Activated naive CD8-positive, alpha-beta T cell treated with anti-CD3 and anti-CD28 coated beads, Interleukin-2, amount 10 ng/mL, durations not matched to agents 7 days and 5 days (primary cell): ENCODE results near the gene DUS4L. TPM values are rescaled to one million over a fixed set of nuclear protein-coding genes. Genes with fewer than 3 reads are reported as not detected.
A peak's percentile ranks its signal among the peaks of the same experiment; 100 is the strongest.

ENCODE experiments used
- ATAC-seq: fragments of 150-1000 bp; cut with Tn5 transposase; one replicate; pipeline ENCODE4 v1.10.0; 2021; ENCODE audit warnings: low read depth, moderate library complexity
- POLR2A ChIA-PET: fragments of 350-600 bp; sonication (Branson Sonifier 250); formaldehyde crosslinking; loops from one replicate; lab custom pipeline; 2021; ENCODE audit warnings: antibody characterized with exemption; lab: Charles Lee
- DNase-seq: peaks from one replicate; pipeline ENCODE4 v3.0.0; 2021
- H3K27ac Mint-ChIP-seq: one replicate; pipeline ENCODE4 v1.8.0; 2022; ENCODE audit warnings: mild to moderate bottlenecking, mixed read lengths
- H3K27me3 Mint-ChIP-seq: one replicate; pipeline ENCODE4 v1.8.0; 2022; ENCODE audit warnings: mild to moderate bottlenecking, moderate library complexity, mixed read lengths
- H3K36me3 Mint-ChIP-seq: one replicate; pipeline ENCODE4 v1.8.0; 2021; ENCODE audit warnings: mild to moderate bottlenecking, mixed read lengths
- H3K4me1 Mint-ChIP-seq: one replicate; pipeline ENCODE4 v1.8.0; 2021; ENCODE audit warnings: mixed read lengths
- H3K4me3 Mint-ChIP-seq: one replicate; pipeline ENCODE4 v1.8.0; 2022; ENCODE audit warnings: mild to moderate bottlenecking, moderate library complexity, mixed read lengths
- H3K9me3 Mint-ChIP-seq: one replicate; pipeline ENCODE4 v1.8.0; 2021; ENCODE audit warnings: mixed read lengths
- total RNA-seq, 2 experiments: library from RNA; stranded (reverse); gene quantifications; one replicate each; pipeline ENCODE4 v1.2.3, GENCODE V29; 2021

DUS4L gene
- total RNA-seq, 2 experiments from 2014 or later, result 10.1 to 11.8 TPM

GRCh38 chr7:107610323-107610722, 46.6 kb downstream of the DUS4L start:
- H3K9me3 Mint-ChIP-seq, result no peaks in the 10 kb centered on the region
- no peaks in the 10 kb centered on the region for H3K27me3 Mint-ChIP-seq
- peaks cover 13% of the 10 kb centered on the region for H3K4me1 Mint-ChIP-seq
- H3K36me3 Mint-ChIP-seq, result peaks cover 26% of the 10 kb centered on the region
- POLR2A ChIA-PET, result no interaction called here
- H3K27ac Mint-ChIP-seq, result no peak overlapping the region
- ATAC-seq, result no peak
- H3K4me3 Mint-ChIP-seq, result no peak overlapping the region
- DNase-seq, result no peak

DNA sequence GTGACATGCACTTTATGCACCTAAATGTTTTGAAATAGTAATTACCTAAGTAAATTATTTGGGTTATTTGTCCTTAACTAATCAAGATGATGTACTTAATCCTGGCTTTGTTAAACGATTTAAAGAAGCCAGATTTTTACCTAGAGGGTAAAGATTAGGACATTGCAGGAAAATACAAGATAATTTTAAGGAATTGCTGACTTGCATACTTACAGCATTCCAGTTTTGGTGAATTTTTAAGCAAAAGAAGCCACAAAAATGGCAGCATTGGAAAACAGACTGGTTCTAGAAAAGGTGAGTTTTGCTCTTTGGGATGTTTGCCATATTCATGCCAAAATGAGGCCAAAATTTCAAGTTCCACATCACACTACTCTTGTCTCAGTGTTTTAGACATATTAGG, 49.7 kb downstream of the DUS4L start:
- no peaks in the 10 kb centered on the region for H3K9me3 Mint-ChIP-seq
- peaks cover 30% of the 10 kb centered on the region for H3K36me3 Mint-ChIP-seq
- ATAC-seq (no peak), DNase-seq (no peak)
- no peak overlapping the region for H3K27ac Mint-ChIP-seq
- H3K4me1 Mint-ChIP-seq, result peaks cover 20% of the 10 kb centered on the region
- POLR2A ChIA-PET, result no interaction called here
- H3K4me3 Mint-ChIP-seq, result no peak overlapping the region
- no peaks in the 10 kb centered on the region for H3K27me3 Mint-ChIP-seq

GRCh38 chr7:107613948-107614347, 50.2 kb downstream of the DUS4L start:
- ATAC-seq, result no peak

GRCh38 chr7:107614425-107614824, 50.7 kb downstream of the DUS4L start:
- Mint-ChIP-seq H3K27me3 (no peaks in the 10 kb centered on the region), H3K4me3 (no peak overlapping the region), H3K4me1 (peaks cover 20% of the 10 kb centered on the region), H3K36me3 (peaks cover 30% of the 10 kb centered on the region), H3K27ac (no peak overlapping the region), H3K9me3 (no peaks in the 10 kb centered on the region)
- DNase-seq (no peak), ATAC-seq (no peak)
- POLR2A ChIA-PET, result no interaction called here

More at GRCh38 chr7:107613948-107614347, 50.2 kb downstream of the DUS4L start:
- Mint-ChIP-seq H3K9me3 (no peaks in the 10 kb centered on the region), H3K27me3 (no peaks in the 10 kb centered on the region), H3K4me3 (no peak overlapping the region), H3K27ac (no peak overlapping the region), H3K4me1 (peaks cover 20% of the 10 kb centered on the region), H3K36me3 (peaks cover 31% of the 10 kb centered on the region)
- POLR2A ChIA-PET, result no interaction called here
- no peak for DNase-seq

DNA sequence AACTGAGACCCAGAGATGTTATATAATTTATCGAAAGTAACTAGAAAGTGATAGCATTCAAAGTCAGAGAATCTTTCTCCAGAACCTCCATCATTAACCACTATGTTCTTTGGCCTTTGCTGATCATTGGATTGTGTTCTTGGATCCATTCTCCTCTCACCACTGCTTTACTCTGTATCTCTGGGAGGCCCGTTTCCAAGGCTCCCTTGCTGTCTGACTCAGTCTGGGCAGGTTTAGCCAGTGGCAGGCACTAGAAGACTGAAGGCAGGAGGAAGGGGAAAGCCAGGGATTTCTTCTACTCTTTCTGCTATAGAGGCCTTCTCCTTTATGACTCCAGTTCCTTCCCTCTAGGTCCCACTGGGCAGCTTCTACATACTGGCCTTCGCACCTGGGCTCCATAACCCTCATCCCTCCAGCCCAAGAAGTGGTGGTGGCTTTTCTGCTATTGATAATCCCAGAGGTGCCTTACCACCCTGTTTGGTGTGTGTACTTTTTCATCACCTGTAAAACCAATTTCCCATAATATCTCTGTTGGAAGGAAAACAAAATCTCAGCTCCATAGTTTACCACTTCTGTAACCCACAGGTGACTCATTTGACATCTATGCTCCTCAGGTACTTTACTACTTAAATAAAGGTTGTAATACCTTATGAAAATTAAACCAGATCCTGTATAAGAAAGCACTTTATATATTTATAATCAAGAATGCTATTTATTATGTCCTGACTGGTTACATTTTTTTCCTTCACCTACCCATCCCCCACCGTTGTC, 52.3 kb downstream of the DUS4L start:
- no peaks in the 10 kb centered on the region for H3K27me3 Mint-ChIP-seq
- DNase-seq (no peak), ATAC-seq (no peak)
- peaks cover 28% of the 10 kb centered on the region for H3K36me3 Mint-ChIP-seq
- H3K4me3 Mint-ChIP-seq, result no peak overlapping the region
- peaks cover 20% of the 10 kb centered on the region for H3K4me1 Mint-ChIP-seq
- H3K27ac Mint-ChIP-seq, result no peak overlapping the region
- POLR2A ChIA-PET, result interaction anchor here (0.9 kb wide), 1 partner anchor 45 kb away, joined by 3 read pairs; the partner anchor contains the start of gene SLC26A4
- H3K9me3 Mint-ChIP-seq, result no peaks in the 10 kb centered on the region

DNA sequence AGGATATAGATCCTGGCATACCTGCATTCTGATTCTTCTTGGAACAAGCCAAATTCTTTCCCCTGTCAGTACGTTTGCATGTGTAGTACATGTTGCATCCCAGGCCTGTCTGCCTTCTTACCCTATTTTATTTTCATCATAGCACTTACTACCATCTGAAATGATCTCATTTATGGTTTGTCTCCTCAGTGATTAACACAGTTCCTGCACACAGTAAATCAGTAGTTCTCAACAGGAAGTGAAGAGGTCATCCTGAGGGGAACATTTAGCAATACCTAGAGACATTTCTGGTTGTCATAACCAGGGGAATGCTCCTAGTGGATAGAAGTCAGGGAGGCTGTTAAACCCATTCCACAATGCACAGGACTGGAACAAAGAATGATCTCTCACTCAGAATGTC, 58.7 kb downstream of the DUS4L start:
- DNase-seq (no peak), ATAC-seq (peak; percentile 84)
- no peak overlapping the region for H3K4me3 Mint-ChIP-seq
- H3K27ac Mint-ChIP-seq, result no peak overlapping the region
- POLR2A ChIA-PET, result no interaction called here
- peaks cover 12% of the 10 kb centered on the region for H3K36me3 Mint-ChIP-seq
- no peaks in the 10 kb centered on the region for H3K4me1 Mint-ChIP-seq
- no peaks in the 10 kb centered on the region for H3K27me3 Mint-ChIP-seq
- H3K9me3 Mint-ChIP-seq, result peaks cover 5% of the 10 kb centered on the region

DNA sequence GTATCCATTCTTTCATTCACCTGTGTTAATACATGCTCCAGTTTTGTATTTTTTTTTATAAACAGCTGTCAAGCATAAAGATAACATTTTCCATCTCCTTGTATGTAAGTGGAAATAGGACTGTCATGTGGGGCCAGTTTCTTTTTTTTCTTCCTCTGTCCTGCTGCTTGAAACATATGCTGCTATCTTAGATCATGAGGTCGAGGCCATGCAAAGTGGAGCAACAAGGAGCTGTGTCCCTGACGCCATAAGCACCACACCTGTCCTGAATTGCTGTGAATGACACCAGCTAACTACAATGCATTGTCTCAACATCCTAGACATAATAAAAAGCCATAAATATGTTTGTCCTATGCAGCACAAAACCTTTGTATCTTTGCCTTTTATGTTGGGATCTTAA, 59.1 kb downstream of the DUS4L start:
- Mint-ChIP-seq H3K27me3 (no peaks in the 10 kb centered on the region), H3K4me1 (no peaks in the 10 kb centered on the region), H3K9me3 (peaks cover 5% of the 10 kb centered on the region), H3K36me3 (peaks cover 12% of the 10 kb centered on the region), H3K4me3 (no peak overlapping the region), H3K27ac (no peak overlapping the region)
- ATAC-seq (no peak), DNase-seq (no peak)
- POLR2A ChIA-PET, result no interaction called here

- ATAC-seq (no peak), DNase-seq (no peak)
- Mint-ChIP-seq H3K36me3 (peaks cover 16% of the 10 kb centered on the region), H3K27ac (no peak overlapping the region), H3K9me3 (peaks cover 5% of the 10 kb centered on the region), H3K4me1 (peaks cover 7% of the 10 kb centered on the region), H3K4me3 (no peak overlapping the region), H3K27me3 (no peaks in the 10 kb centered on the region)
- POLR2A ChIA-PET, result no interaction called here
These were observed 63.2 kb downstream of the DUS4L start for GRCh38 chr7:107627002-107627401.

Other genes starting within 250 kb of the DUS4L start
- gene GPR22, start 93.9 kb upstream of the DUS4L start, total RNA-seq, result not detected
- 10 to 100 TPM; 51.0 to 56.2 TPM for gene COG5, start 51 bp upstream of the DUS4L start, total RNA-seq
- 10 to 100 TPM; 25.2 to 32.6 TPM for gene BCAP29, start 16.3 kb downstream of the DUS4L start, total RNA-seq
- under 1 TPM; 0.17 to 0.97 TPM for gene SLC26A4, start 96.9 kb downstream of the DUS4L start, total RNA-seq
- 10 to 100 TPM; 52.1 to 57.0 TPM for gene CBLL1, start 180.2 kb downstream of the DUS4L start, total RNA-seq
- not detected for gene SLC26A3, start 239.3 kb downstream of the DUS4L start, total RNA-seq